Astrocyte of the spinal cord (primary cell): ENCODE results near the gene DSCAM.

Experiments
- DNase-seq: peaks from one replicate; pipeline ENCODE4 v3.0.0; 2011; ENCODE audit warnings: low read depth, low spot score
- H3K4me3 ChIP-seq: 2 replicates; pipeline ENCODE4 v1.5.1; 2011; ENCODE audit warnings: low read depth, mild to moderate bottlenecking, low read length, moderate library complexity
- CTCF ChIP-seq: IDR thresholded peaks from 2 replicates; pipeline ENCODE4 v1.5.1; 2012; ENCODE audit warnings: low read depth, mild to moderate bottlenecking, low read length, inconsistent platforms
- in situ Hi-C: cut with HindIII; loops from 2 replicates; pipeline ENCODE4 v1.10.0; 2017; ENCODE audit warnings: low sequenced_read_pairs

The DSCAM gene

DNA sequence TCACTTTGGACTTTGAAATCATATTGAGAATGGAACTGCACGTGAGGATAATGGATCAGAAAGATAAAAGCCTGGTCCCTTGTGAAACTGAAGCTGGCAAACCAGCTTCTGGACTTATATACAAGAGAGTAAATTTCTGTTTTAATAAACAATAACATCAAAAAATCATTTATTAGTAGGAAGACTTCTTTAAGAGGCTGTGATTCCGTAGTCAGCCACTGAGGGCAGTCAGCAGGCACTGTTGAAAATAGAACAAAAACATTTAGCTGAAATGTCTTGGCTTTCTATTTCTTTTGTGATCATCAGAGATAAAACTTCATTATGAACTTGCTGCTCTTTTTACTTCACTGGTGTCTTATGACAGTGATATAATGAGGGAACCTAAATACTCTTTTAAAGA lies 490.3 kb downstream of the DSCAM start:
- no peak overlapping the region for H3K4me3 ChIP-seq

DNA sequence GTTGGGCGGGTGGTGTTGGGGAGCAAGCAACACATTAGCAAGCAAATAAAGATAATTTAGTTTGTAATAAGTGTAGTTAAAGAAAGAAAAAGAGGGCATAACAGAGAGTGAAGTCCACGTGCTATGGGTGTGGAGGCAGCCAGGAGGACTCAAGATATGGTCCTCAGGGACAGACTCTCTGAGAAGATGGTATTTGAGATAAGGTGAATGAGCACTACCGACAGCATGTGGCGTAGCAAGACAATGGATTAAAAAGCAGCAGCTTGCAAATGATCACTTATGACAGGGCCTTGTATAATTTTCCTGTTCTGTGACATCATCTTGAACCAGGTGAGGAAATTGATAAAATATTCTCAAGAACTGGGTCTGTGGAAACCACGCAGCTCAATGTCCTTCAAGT lies 491.9 kb downstream of the DSCAM start:
- TF ChIP-seq CTCF = no peak
- H3K4me3 ChIP-seq = no peak overlapping the region
- in situ Hi-C loops = no loop called here
- no peak for DNase-seq

More for the DNA sequence above, 490.3 kb downstream of the DSCAM start:
- no peak for TF ChIP-seq CTCF
- DNase-seq = no peak
- in situ Hi-C loops = no loop called here

DNA sequence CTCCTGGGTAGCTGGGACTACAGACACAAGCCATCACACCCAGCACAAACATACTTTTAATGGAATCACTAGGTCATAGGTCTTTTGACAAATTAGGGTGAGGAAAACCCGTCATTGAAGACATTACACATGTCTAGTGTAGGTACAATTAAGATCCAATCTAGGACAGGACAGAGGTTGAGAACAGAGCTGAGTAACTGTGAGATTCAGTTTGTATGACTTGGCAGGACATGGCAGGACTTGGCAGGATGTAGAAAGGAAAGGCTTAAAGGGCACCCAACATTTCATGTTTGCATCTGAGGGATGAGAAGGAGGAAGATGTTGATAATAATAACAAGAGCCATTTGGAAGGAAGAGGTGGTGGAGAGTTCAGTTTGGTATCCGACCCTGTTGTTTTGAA lies 496.0 kb downstream of the DSCAM start:
- no peak for TF ChIP-seq CTCF
- no peak overlapping the region for H3K4me3 ChIP-seq
- DNase-seq = no peak
- in situ Hi-C loops = no loop called here

- no peak overlapping the region for H3K4me3 ChIP-seq
- TF ChIP-seq CTCF = no peak
- in situ Hi-C loops = no loop called here
- no peak for DNase-seq
Observed at GRCh38 chr21:40349591-40349990, 497.4 kb downstream of the DSCAM start.

GRCh38 chr21:40345711-40346321 lies 501.1 kb downstream of the DSCAM start:
- in situ Hi-C loops = no loop called here
- no peak for DNase-seq
- TF ChIP-seq CTCF = no peak
- H3K4me3 ChIP-seq = no peak overlapping the region

GRCh38 chr21:40340357-40340756 lies 506.6 kb downstream of the DSCAM start:
- no peak for TF ChIP-seq CTCF
- in situ Hi-C loops = no loop called here
- H3K4me3 ChIP-seq = no peak overlapping the region
- DNase-seq = no peak

- no peak overlapping the region for H3K4me3 ChIP-seq
- no peak for TF ChIP-seq CTCF
- no peak for DNase-seq
- in situ Hi-C loops = no loop called here
Observed at GRCh38 chr21:40339050-40339449, 507.9 kb downstream of the DSCAM start.
